GM10266 (cell line): ENCODE measurements around the gene RYR2.

ENCODE experiments used
- DNase-seq: peaks from one replicate; pipeline ENCODE4 v3.0.0; 2012; ENCODE audit errors: extremely low spot score
- TF ChIP-seq, protein P1 (sequence below): IDR thresholded peaks from 2 replicates; pipeline ENCODE4 v1.5.1; 2012; ENCODE audit warnings: mild to moderate bottlenecking, low read depth; ENCODE audit not compliant: control insufficient read depth, insufficient read depth; ENCODE audit errors: missing control alignments

The RYR2 gene

GRCh38 chr1:237287876-237288521 lies 246.0 kb downstream of the RYR2 start:
- DNase-seq: no peak
- TF ChIP-seq, protein P1, sequence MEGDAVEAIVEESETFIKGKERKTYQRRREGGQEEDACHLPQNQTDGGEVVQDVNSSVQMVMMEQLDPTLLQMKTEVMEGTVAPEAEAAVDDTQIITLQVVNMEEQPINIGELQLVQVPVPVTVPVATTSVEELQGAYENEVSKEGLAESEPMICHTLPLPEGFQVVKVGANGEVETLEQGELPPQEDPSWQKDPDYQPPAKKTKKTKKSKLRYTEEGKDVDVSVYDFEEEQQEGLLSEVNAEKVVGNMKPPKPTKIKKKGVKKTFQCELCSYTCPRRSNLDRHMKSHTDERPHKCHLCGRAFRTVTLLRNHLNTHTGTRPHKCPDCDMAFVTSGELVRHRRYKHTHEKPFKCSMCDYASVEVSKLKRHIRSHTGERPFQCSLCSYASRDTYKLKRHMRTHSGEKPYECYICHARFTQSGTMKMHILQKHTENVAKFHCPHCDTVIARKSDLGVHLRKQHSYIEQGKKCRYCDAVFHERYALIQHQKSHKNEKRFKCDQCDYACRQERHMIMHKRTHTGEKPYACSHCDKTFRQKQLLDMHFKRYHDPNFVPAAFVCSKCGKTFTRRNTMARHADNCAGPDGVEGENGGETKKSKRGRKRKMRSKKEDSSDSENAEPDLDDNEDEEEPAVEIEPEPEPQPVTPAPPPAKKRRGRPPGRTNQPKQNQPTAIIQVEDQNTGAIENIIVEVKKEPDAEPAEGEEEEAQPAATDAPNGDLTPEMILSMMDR: no peak

GRCh38 chr1:237293804-237294203 lies 251.8 kb downstream of the RYR2 start:
- no peak for DNase-seq
- TF ChIP-seq, protein P1: no peak

- DNase-seq: no peak
- TF ChIP-seq, protein P1: no peak
Measured at GRCh38 chr1:237296861-237297260, 254.9 kb downstream of the RYR2 start.

DNA sequence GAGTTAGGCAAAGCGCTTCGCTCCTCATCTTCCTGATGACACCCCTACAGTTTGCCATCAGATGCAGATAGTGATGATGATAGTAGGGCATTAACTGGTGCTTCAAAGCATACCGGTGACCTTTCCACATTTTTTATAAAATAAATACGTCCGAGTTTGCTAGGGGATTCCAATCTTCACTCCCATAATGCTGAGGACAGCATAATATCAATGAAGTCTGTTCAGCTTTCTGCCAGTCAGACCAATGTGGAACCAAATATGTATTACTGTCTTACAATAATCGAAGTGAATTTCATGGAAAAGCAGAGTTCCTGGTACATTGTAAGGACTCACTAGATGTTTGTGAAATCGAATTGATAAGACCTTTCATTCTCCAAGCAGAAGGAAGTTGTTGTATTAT lies 258.7 kb downstream of the RYR2 start:
- TF ChIP-seq, protein P1: no peak
- DNase-seq: no peak

DNA sequence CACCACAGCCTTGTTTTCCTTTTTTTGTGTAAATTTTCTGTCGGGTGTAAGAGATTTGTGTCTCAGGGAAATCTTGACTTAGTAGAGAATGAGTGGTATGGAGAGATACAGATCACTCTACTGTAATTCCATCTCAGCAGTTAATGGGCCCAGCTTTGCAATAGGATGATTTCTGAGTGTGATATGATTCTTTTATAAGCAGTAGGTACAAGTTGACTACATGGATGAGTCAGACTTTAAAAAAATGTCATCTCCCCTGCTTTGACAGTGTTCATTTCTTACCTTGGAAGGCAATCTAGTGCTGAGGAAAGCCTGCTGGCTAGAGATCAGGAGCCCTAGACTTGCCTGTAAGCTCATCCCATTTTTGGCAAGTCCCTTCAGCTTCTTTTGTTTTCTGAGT lies 261.9 kb downstream of the RYR2 start:
- TF ChIP-seq, protein P1: no peak
- DNase-seq: no peak

DNA sequence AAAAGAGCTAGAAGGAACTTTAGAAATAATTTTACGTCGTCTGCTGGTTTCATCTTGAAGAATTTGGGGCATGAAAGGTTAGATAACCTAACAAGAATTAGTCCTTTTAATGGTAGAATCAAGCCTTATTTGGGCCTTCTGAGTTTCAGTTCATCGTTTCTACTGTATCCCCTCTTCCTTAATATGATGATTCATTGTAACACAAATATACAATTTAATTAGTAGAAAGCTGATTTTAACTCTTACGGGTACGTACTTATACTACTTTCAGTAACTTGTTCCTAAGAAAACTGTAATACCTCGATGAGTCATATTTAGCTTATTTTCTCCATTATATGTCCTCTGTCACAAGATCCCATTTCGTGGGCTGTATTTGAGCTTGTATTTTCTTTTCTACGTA lies 264.7 kb downstream of the RYR2 start:
- DNase-seq: no peak
- TF ChIP-seq, protein P1: no peak

GRCh38 chr1:237309595-237310118 lies 267.7 kb downstream of the RYR2 start:
- TF ChIP-seq, protein P1: no peak
- no peak for DNase-seq
